ENCODE measurements around the gene BLOC1S1.

Gene BLOC1S1

GRCh38 chr12:55715833-55716581, at the start of gene BLOC1S1:
BLOC1S1 (plus strand) TSS chr12:55716046; CDS start chr12:55716052, 6 bp downstream.
- peak; percentile 93 for DNase-seq (ENCODE audit: low spot score)

GRCh38 chr12:55666508-55666907, 49.3 kb upstream of the BLOC1S1 start:
- DNase-seq (ENCODE audit: low spot score): no peak

GRCh38 chr12:55670276-55670675, 45.6 kb upstream of the BLOC1S1 start:
- DNase-seq (ENCODE audit: low spot score): no peak

- no peak for DNase-seq (ENCODE audit: low spot score)
Observed at GRCh38 chr12:55671746-55672145, 44.1 kb upstream of the BLOC1S1 start.

- no peak for DNase-seq (ENCODE audit: low spot score)
Observed at GRCh38 chr12:55673638-55674037, 42.2 kb upstream of the BLOC1S1 start.

GRCh38 chr12:55675666-55676065, 40.2 kb upstream of the BLOC1S1 start:
- DNase-seq (ENCODE audit: low spot score): no peak

- no peak for DNase-seq (ENCODE audit: low spot score)
Observed at GRCh38 chr12:55676707-55677106, 39.1 kb upstream of the BLOC1S1 start.

- no peak for DNase-seq (ENCODE audit: low spot score)
Observed at GRCh38 chr12:55679691-55680090, 36.2 kb upstream of the BLOC1S1 start.

GRCh38 chr12:55681142-55682077, 34.4 kb upstream of the BLOC1S1 start:
- no peak for DNase-seq (ENCODE audit: low spot score)

GRCh38 chr12:55682087-55682796, 33.6 kb upstream of the BLOC1S1 start:
- no peak for DNase-seq (ENCODE audit: low spot score)

- DNase-seq (ENCODE audit: low spot score): no peak
Observed at GRCh38 chr12:55683676-55684075, 32.2 kb upstream of the BLOC1S1 start.

- DNase-seq (ENCODE audit: low spot score): no peak
Observed at GRCh38 chr12:55684761-55685370, 31.0 kb upstream of the BLOC1S1 start.

GRCh38 chr12:55685671-55686070, 30.2 kb upstream of the BLOC1S1 start:
- DNase-seq (ENCODE audit: low spot score): no peak

GRCh38 chr12:55686366-55687010, 29.4 kb upstream of the BLOC1S1 start:
- no peak for DNase-seq (ENCODE audit: low spot score)

GRCh38 chr12:55687746-55688145, 28.1 kb upstream of the BLOC1S1 start:
- no peak for DNase-seq (ENCODE audit: low spot score)

GRCh38 chr12:55688716-55689655, 26.9 kb upstream of the BLOC1S1 start:
- no peak for DNase-seq (ENCODE audit: low spot score)

- DNase-seq (ENCODE audit: low spot score): no peak
Observed at GRCh38 chr12:55692631-55693322, 23.1 kb upstream of the BLOC1S1 start.

- no peak for DNase-seq (ENCODE audit: low spot score)
Observed at GRCh38 chr12:55693323-55694187, 22.3 kb upstream of the BLOC1S1 start.

GRCh38 chr12:55694188-55694515, 21.7 kb upstream of the BLOC1S1 start:
- DNase-seq (ENCODE audit: low spot score): no peak
